ENCODE results near the gene RAB4A. TPM values are rescaled to one million over a fixed set of nuclear protein-coding genes. Genes with fewer than 3 reads are reported as not detected.
A peak's percentile ranks its signal among the peaks of the same experiment; 100 is the strongest.

The RAB4A gene
- total and polyA plus RNA-seq, 2 of the 13 experiments (the other 11 are each of a cell fraction or from before 2014, with no cell fraction given): 56.0 to 80.1 TPM

DNA sequence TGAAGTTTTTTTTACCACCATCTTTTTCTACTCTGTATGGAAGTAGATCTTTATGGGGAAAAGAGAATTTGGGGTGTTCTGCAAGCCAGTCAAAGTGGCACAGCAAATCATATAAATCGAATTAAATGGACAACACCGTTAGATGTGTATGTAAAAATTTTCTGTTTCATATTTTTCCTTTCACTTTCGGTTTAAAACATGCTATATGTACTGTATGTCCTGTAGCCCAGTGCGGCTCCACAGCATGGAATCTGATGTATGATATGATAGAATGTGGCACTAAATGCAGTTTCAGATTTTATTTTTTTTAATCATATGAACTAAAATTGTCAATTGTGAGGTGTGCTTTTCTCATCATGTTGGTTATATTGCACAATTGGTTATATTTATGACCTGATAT lies 32.9 kb downstream of the RAB4A start:
- no peak for DNase-seq (ENCODE audit: low spot score)
- H3K4me3 ChIP-seq (replicated peaks in 1 of 3; ENCODE audit: insufficient read depth in 1 of 3, low read depth in 2 of 3, low read length in 3 of 3): no peak overlapping the region
- H3K4me2 ChIP-seq (ENCODE audit: low read depth, low read length): no peak overlapping the region
- no peaks in the 10 kb centered on the region for H3K79me2 ChIP-seq (ENCODE audit: insufficient read depth, low read length)
- POLR2A ChIA-PET: no interaction called here
- 97% methylated on average over 4 of the region's 4 CpGs for WGBS (ENCODE audit: low lambda C conversion rate)
- H3K27me3 ChIP-seq (ENCODE audit: control insufficient read depth in 1 of 2, insufficient read depth in 2 of 2, low read length in 2 of 2): no peaks in the 10 kb centered on the region
- no peak for FAIRE-seq
- no peak for ATAC-seq
- H3K9me3 ChIP-seq (ENCODE audit: low read length): no peaks in the 10 kb centered on the region
- no peak overlapping the region for H3K27ac ChIP-seq (ENCODE audit: extremely low read length, insufficient read depth, low read length)
- H4K20me1 ChIP-seq (ENCODE audit: insufficient read depth, low read length): no peaks in the 10 kb centered on the region
- BruUV-seq (replicated peaks): TSS peak; percentile 10
- in situ Hi-C loops (cut with HindIII; ENCODE audit: extremely low pct_ligation_motif_present, low pct_unique_long_range_greater_than_20kb): no loop called here
- intact Hi-C loops (cut with micrococcal nuclease; ENCODE audit: unreplicated experiment): no loop called here
- H3K36me3 ChIP-seq (replicated peaks in 1 of 2; ENCODE audit: control insufficient read depth in 1 of 2, insufficient read depth in 2 of 2, low read length in 2 of 2): peaks cover 24 to 63% of the 10 kb centered on the region in 2 experiments
- no peak overlapping the region for H3K9ac ChIP-seq (ENCODE audit: insufficient read depth, low read depth, low read length)
- peaks cover 32% of the 10 kb centered on the region for H3K4me1 ChIP-seq (ENCODE audit: insufficient read depth, low read length)
- no peak overlapping the region for H2AFZ ChIP-seq (ENCODE audit: low read length)
- CTCF ChIA-PET (ENCODE audit: low intra/inter-chr PET ratio, low total read pairs): no interaction called here
- no peak for TF ChIP-seq HOXA9 (CRISPR knock-in tag; IDR thresholded peaks at IDR 0.05; ENCODE audit: borderline replicate concordance)
- no peak for TF ChIP-seq KLF6 (CRISPR knock-in tag; IDR thresholded peaks at IDR 0.05)
- TF ChIP-seq, protein P1, sequence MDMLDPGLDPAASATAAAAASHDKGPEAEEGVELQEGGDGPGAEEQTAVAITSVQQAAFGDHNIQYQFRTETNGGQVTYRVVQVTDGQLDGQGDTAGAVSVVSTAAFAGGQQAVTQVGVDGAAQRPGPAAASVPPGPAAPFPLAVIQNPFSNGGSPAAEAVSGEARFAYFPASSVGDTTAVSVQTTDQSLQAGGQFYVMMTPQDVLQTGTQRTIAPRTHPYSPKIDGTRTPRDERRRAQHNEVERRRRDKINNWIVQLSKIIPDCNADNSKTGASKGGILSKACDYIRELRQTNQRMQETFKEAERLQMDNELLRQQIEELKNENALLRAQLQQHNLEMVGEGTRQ (IDR thresholded peaks at IDR 0.05; ENCODE audit: low read depth, low read length): no peak
- TF ChIP-seq, protein P1 (CRISPR knock-in tag; IDR thresholded peaks at IDR 0.05; ENCODE audit: borderline replicate concordance): no peak
- TF ChIP-seq NR3C1 (CRISPR knock-in tag; IDR thresholded peaks at IDR 0.05): no peak
- no peak for TF ChIP-seq HDAC1 (CRISPR knock-in tag; IDR thresholded peaks at IDR 0.05)
- no peak for TF ChIP-seq CBX2 (IDR thresholded peaks at IDR 0.05; ENCODE audit: low read depth, low read length)
- TF ChIP-seq CBX2 (CRISPR knock-in tag; IDR thresholded peaks at IDR 0.05; ENCODE audit: low read depth): no peak
- no peak for TF ChIP-seq ELF4 (CRISPR knock-in tag; IDR thresholded peaks at IDR 0.05; ENCODE audit: borderline replicate concordance)
- no peak for TF ChIP-seq KLF11 (CRISPR knock-in tag; IDR thresholded peaks at IDR 0.05)
- TF ChIP-seq SETDB1 (CRISPR knock-in tag; IDR thresholded peaks at IDR 0.05; ENCODE audit: borderline replicate concordance): no peak
- TF ChIP-seq, protein P2, sequence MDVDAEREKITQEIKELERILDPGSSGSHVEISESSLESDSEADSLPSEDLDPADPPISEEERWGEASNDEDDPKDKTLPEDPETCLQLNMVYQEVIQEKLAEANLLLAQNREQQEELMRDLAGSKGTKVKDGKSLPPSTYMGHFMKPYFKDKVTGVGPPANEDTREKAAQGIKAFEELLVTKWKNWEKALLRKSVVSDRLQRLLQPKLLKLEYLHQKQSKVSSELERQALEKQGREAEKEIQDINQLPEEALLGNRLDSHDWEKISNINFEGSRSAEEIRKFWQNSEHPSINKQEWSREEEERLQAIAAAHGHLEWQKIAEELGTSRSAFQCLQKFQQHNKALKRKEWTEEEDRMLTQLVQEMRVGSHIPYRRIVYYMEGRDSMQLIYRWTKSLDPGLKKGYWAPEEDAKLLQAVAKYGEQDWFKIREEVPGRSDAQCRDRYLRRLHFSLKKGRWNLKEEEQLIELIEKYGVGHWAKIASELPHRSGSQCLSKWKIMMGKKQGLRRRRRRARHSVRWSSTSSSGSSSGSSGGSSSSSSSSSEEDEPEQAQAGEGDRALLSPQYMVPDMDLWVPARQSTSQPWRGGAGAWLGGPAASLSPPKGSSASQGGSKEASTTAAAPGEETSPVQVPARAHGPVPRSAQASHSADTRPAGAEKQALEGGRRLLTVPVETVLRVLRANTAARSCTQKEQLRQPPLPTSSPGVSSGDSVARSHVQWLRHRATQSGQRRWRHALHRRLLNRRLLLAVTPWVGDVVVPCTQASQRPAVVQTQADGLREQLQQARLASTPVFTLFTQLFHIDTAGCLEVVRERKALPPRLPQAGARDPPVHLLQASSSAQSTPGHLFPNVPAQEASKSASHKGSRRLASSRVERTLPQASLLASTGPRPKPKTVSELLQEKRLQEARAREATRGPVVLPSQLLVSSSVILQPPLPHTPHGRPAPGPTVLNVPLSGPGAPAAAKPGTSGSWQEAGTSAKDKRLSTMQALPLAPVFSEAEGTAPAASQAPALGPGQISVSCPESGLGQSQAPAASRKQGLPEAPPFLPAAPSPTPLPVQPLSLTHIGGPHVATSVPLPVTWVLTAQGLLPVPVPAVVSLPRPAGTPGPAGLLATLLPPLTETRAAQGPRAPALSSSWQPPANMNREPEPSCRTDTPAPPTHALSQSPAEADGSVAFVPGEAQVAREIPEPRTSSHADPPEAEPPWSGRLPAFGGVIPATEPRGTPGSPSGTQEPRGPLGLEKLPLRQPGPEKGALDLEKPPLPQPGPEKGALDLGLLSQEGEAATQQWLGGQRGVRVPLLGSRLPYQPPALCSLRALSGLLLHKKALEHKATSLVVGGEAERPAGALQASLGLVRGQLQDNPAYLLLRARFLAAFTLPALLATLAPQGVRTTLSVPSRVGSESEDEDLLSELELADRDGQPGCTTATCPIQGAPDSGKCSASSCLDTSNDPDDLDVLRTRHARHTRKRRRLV (CRISPR knock-in tag; IDR thresholded peaks at IDR 0.05): no peak
- TF ChIP-seq, protein P3, sequence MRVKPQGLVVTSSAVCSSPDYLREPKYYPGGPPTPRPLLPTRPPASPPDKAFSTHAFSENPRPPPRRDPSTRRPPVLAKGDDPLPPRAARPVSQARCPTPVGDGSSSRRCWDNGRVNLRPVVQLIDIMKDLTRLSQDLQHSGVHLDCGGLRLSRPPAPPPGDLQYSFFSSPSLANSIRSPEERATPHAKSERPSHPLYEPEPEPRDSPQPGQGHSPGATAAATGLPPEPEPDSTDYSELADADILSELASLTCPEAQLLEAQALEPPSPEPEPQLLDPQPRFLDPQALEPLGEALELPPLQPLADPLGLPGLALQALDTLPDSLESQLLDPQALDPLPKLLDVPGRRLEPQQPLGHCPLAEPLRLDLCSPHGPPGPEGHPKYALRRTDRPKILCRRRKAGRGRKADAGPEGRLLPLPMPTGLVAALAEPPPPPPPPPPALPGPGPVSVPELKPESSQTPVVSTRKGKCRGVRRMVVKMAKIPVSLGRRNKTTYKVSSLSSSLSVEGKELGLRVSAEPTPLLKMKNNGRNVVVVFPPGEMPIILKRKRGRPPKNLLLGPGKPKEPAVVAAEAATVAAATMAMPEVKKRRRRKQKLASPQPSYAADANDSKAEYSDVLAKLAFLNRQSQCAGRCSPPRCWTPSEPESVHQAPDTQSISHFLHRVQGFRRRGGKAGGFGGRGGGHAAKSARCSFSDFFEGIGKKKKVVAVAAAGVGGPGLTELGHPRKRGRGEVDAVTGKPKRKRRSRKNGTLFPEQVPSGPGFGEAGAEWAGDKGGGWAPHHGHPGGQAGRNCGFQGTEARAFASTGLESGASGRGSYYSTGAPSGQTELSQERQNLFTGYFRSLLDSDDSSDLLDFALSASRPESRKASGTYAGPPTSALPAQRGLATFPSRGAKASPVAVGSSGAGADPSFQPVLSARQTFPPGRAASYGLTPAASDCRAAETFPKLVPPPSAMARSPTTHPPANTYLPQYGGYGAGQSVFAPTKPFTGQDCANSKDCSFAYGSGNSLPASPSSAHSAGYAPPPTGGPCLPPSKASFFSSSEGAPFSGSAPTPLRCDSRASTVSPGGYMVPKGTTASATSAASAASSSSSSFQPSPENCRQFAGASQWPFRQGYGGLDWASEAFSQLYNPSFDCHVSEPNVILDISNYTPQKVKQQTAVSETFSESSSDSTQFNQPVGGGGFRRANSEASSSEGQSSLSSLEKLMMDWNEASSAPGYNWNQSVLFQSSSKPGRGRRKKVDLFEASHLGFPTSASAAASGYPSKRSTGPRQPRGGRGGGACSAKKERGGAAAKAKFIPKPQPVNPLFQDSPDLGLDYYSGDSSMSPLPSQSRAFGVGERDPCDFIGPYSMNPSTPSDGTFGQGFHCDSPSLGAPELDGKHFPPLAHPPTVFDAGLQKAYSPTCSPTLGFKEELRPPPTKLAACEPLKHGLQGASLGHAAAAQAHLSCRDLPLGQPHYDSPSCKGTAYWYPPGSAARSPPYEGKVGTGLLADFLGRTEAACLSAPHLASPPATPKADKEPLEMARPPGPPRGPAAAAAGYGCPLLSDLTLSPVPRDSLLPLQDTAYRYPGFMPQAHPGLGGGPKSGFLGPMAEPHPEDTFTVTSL (CRISPR knock-in tag; IDR thresholded peaks at IDR 0.05; ENCODE audit: borderline replicate concordance): no peak

All from HepG2 (cell line).